AG04449 (cell line): ENCODE measurements around the gene PLA2G2C.
"Not testable (repeated sequence)": the region's sequence is repeated elsewhere in the genome, so short reads cannot be mapped to it uniquely, and the experiment has no call there.

Experiments used
- CTCF ChIA-PET: fragments of 350-600 bp; formaldehyde crosslinking; extraction: SDS; loops from one replicate; lab custom pipeline; 2021; ENCODE audit warnings: antibody characterized with exemption; lab: Yijun Ruan, JAX
- POLR2A ChIA-PET: fragments of 400-600, 350-600 bp; formaldehyde crosslinking; extraction: SDS; loops from one replicate; lab custom pipeline; 2020; ENCODE audit warnings: antibody characterized with exemption, inconsistent platforms; lab: Yijun Ruan, JAX
- DNase-seq: peaks from one replicate; pipeline ENCODE4 v3.0.0-alpha.2; 2010; ENCODE audit warnings: low read depth, low spot score
- H3K4me3 ChIP-seq: 2 replicates; pipeline ENCODE4 v1.5.1; 2011; ENCODE audit warnings: low read depth, mild to moderate bottlenecking, control low read depth, low read length
- TF ChIP-seq, protein P1 (sequence below): IDR thresholded peaks from one replicate; pipeline ENCODE4 v1.5.1; 2011; ENCODE audit warnings: mild to moderate bottlenecking, moderate library complexity, low read length, control low read depth, inconsistent platforms; ENCODE audit not compliant: insufficient read depth; ENCODE audit errors: missing control alignments

The PLA2G2C gene

DNA sequence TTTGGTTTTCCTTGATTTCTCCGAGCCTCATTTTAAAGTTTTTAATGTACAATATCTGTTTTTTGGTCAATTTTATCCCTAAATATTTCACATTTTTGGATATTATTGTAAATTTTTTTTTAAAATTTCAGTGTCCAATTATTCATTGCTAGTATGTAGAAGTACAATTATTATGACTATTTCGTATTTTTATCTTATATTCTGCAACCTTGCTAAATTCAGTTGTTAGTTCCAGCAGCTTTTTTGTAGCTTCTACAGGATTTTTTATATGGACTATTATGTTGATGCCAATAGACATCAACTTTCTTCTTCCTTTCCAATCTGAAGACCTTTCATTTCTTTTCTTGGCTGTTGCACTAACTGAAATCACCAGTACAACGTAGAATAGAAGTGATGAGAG lies 51.3 kb downstream of the PLA2G2C start:
- TF ChIP-seq, protein P1, sequence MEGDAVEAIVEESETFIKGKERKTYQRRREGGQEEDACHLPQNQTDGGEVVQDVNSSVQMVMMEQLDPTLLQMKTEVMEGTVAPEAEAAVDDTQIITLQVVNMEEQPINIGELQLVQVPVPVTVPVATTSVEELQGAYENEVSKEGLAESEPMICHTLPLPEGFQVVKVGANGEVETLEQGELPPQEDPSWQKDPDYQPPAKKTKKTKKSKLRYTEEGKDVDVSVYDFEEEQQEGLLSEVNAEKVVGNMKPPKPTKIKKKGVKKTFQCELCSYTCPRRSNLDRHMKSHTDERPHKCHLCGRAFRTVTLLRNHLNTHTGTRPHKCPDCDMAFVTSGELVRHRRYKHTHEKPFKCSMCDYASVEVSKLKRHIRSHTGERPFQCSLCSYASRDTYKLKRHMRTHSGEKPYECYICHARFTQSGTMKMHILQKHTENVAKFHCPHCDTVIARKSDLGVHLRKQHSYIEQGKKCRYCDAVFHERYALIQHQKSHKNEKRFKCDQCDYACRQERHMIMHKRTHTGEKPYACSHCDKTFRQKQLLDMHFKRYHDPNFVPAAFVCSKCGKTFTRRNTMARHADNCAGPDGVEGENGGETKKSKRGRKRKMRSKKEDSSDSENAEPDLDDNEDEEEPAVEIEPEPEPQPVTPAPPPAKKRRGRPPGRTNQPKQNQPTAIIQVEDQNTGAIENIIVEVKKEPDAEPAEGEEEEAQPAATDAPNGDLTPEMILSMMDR: no peak
- ChIA-PET POLR2A (no interaction called here), CTCF (no interaction called here)
- DNase-seq: no peak
- H3K4me3 ChIP-seq: no peak overlapping the region

DNA sequence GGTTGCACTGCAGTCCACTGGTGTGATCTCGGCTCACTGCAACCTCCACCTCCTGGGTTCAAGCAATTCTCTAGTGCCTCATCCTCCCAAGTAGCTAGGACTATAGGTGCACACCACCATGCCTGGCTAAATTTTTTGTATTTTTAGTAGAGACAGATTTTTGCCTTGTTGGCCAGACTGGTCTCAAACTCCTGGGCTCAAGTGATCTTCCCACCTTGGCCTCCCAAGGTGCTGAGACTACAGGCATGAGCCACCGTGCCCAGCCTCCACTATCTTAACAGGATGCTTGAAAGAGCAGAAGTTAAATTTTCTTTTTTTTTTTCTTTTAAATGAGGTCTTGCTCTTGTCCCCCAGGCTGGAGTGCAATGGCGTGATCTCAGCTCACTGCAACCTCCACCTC lies 55.8 kb downstream of the PLA2G2C start:
- H3K4me3 ChIP-seq, DNase-seq, CTCF ChIA-PET, POLR2A ChIA-PET: not testable (repeated sequence)

DNA sequence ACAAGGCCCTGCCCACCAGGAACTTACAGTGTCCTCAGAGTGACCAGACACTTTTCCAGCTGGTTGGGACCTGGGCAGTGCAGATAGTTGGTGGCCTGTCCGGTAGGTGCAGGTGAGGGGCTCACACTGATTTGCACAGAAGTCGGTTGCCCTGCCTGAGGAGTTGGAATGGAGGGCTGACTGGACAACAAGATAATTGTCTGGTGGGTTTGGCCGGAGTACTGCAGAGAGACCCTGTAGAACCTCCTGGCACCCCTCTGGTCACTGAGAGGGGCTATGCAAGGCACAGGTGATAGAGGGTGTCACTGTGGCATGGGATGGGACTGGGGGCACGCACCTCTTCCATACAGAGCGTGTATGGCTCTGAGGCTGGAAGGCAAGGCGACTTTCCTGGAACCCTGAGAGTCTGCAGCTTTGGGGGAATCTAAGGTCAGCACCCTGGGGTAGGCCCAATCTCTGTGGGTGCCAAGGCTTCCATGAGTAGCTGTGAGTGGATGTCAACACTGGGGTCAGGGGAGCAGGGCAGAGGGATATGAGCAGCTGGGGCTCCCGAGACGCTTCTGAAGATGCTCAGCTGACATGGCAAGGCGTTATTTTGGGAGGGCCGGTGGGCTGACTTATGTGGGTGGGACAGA lies 59.4 kb downstream of the PLA2G2C start:
- H3K4me3 ChIP-seq: no peak overlapping the region
- ChIA-PET CTCF (interaction anchor here (1.4 to 1.9 kb wide), 2 partner anchors 26 to 152 kb away, joined by 3 to 7 read pairs; no protein-coding TSS in a partner anchor), POLR2A (no interaction called here)
- no peak for DNase-seq
- TF ChIP-seq, protein P1: no peak

DNA sequence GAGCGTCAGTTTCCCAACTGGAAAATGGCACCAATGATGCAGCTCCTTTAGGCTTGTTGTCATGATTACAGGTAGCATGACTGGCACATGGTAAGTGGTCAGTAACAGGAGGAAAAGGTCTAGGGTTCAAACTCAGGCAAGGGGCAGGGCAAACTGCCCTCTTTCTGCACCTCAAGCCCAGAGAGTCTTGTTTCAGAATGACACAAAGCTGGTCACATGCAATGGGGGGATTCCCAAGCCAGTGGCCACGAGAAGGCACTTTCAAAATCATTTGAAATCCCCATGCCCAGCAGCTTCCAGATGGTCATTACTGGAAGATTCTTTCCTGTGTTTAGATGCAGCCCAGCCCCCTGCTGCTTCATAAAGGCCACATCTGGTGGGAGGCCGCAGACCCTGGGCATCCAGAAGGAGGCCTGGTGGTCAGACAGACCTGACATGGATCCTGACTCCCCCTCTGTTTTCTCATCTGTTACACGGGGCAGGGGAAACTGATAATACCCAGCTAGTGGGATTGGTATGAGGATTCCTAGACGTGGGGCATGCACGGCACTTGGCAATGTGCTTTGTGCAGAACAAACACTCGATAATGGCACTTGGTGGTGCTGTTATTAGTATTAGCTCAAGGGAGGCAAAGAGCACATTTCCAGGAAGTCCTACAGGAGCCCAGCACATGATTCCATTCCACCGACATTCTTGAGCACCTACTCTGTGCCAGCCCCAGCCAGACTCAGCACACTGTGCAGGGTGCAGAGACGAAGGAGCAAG lies 60.1 kb downstream of the PLA2G2C start:
- CTCF ChIA-PET: interaction anchor here (1.4 to 1.9 kb wide), 2 partner anchors 27 to 151 kb away, joined by 3 to 7 read pairs; no protein-coding TSS in a partner anchor
- no peak overlapping the region for H3K4me3 ChIP-seq
- POLR2A ChIA-PET: no interaction called here
- TF ChIP-seq, protein P1: no peak
- no peak for DNase-seq

DNA sequence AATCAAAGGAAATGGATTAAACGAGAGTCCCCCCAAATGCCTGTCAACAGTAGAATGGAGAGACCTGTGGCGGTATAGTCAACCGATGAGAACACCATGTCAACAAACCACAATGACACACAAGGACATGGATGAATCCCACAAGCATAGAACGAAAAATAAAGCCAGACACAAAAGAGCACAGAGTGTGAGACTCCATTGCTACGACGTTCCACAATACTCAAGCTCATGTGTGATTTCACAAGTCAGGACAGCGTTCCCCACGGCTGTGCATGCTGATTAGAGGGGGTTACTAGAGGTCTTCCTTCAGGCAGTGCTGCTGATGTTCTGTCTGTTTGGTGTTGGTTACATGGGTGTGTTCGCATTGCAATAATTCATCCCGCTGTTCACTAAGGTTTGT lies 61.2 kb downstream of the PLA2G2C start:
- ChIA-PET POLR2A (no interaction called here), CTCF (interaction anchor here (1.4 to 1.9 kb wide), 2 partner anchors 11 to 28 kb away, joined by 4 to 7 read pairs; no protein-coding TSS in a partner anchor)
- TF ChIP-seq, protein P1: no peak
- DNase-seq: no peak
- H3K4me3 ChIP-seq: no peak overlapping the region

DNA sequence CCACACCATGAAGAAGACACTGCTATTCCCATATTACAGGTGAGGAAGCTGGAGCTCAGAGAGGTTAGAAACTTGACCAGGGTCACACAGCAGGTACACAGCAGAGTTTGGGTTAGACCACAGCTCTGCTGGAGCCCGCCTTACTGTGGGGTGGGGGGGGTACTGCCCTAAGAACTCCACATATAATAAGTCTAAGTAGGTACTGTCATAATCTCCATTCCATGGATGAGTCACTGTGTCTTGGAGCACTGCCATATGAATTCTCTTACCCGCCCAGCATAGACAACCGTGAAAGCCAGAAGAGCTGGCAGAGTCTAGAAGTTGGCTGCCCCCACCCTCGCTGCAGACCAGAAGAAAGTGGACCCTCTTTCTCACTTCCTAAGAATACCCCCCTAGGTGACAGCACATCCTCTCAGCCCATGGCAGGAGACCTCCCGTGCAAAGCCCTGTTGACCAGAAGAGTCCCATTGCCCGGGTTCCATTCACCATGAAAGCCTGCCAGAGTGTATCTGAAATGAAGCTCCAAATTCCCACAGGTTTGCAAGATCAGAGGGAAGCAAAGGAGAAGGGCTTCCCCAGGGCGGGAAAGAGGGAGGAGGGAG lies 61.8 kb downstream of the PLA2G2C start:
- TF ChIP-seq, protein P1: no peak
- ChIA-PET POLR2A (no interaction called here), CTCF (interaction anchor here (1.0 to 1.4 kb wide), 2 partner anchors 12 to 88 kb away, joined by 3 to 4 read pairs; no protein-coding TSS in a partner anchor)
- no peak for DNase-seq
- no peak overlapping the region for H3K4me3 ChIP-seq
